Measurements from ENCODE around the gene TSPAN9.

Gene TSPAN9

DNA sequence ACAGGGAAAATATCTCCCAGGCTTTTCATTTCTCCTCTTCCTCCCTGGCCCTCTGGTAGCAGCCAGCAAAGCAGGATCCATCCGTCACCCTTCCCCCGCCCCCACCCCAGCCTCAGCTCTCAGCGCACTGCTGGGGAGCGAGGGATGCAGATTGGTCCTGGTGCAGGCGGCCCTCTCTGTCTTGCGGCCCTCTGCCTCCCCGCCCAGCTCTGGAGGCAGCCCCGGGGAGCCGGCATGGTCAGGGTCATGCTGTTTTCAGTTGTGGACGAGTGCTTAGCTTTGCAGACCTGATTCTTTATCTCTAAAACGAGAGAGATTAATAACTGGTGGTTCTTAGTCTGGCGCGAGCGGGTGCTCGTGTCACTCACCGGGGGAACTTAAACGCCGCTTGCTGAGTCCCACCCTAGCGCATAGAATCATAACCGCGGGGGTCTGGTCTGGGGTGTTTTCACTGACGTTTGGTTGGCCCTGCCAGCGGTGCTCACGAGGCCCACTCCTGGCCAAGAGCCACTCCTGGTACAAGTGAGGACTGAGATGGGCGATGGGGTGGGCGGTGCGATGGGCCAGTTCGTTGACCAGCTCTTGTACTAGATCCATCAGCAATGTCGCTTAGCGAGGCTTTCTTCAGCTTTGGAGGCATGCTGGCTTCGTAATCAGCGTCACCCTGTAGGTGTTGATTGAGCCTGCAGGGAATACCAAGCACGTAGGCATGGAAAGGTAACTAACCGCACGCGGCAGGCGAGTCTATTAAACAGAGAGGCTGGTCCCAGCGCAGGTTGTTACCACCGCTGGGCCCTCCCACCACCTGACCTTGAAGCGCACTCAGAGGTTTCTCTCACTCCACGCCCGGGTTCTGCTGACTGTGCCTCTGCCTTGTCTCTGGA, 95.2 kb downstream of the TSPAN9 start:
- Histone ChIP-seq H3K27me3 (ENCODE audit: control insufficient read depth, insufficient read depth, low read length) (no peaks in the 10 kb centered on the region), H3K4me1 (ENCODE audit: control insufficient read depth, insufficient read depth, low read length) (no peaks in the 10 kb centered on the region), H3K9ac (ENCODE audit: low read length) (no peak overlapping the region), H3K4me3 (ENCODE audit: low read length) (no peak overlapping the region), H3K36me3 (ENCODE audit: control insufficient read depth, insufficient read depth, low read length) (no peaks in the 10 kb centered on the region), H3K9me3 (ENCODE audit: control insufficient read depth, low read length) (no peaks in the 10 kb centered on the region)

DNA sequence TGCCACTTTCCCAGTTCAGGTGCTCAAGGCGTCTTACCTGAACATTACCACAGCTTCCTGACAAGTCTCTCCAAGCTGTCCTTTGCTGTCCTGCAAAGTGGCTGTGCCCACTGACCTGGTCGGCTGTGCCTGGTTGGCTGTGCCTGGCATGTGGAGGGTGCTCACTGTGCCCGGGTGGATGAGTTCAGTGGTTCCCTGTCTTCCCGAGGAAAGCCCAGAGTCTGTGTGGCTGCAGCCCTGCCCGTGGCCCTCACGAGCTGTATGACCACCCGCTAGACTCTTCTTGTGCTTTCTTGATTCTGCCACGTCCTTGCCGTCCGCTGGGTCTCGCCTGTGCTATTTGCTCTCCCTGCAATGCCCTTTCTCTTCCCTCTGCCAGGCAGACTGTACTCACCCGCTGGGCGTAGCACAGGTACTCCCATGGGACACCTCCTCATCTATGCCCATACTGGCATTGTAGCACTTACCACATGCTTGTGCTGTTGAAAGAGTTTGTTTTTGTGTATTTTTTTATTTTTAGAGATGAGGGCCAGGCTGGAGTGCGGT, 95.9 kb downstream of the TSPAN9 start:
- Histone ChIP-seq H3K27me3 (ENCODE audit: control insufficient read depth, insufficient read depth, low read length) (no peaks in the 10 kb centered on the region), H3K9me3 (ENCODE audit: control insufficient read depth, low read length) (no peaks in the 10 kb centered on the region), H3K4me3 (ENCODE audit: low read length) (no peak overlapping the region)

GRCh38 chr12:3173912-3174311, 96.7 kb downstream of the TSPAN9 start:
- Histone ChIP-seq H3K9ac (ENCODE audit: low read length) (no peak overlapping the region), H3K4me3 (ENCODE audit: low read length) (no peak overlapping the region), H3K27me3 (ENCODE audit: control insufficient read depth, insufficient read depth, low read length) (no peaks in the 10 kb centered on the region), H3K36me3 (ENCODE audit: control insufficient read depth, insufficient read depth, low read length) (no peaks in the 10 kb centered on the region), H3K9me3 (ENCODE audit: control insufficient read depth, low read length) (no peaks in the 10 kb centered on the region), H3K4me1 (ENCODE audit: control insufficient read depth, insufficient read depth, low read length) (no peaks in the 10 kb centered on the region)

More for the DNA sequence above, 95.9 kb downstream of the TSPAN9 start:
- H3K4me1 ChIP-seq (ENCODE audit: control insufficient read depth, insufficient read depth, low read length) = no peaks in the 10 kb centered on the region
- H3K9ac ChIP-seq (ENCODE audit: low read length) = no peak overlapping the region
- no peaks in the 10 kb centered on the region for H3K36me3 ChIP-seq (ENCODE audit: control insufficient read depth, insufficient read depth, low read length)

- Histone ChIP-seq H3K9me3 (ENCODE audit: control insufficient read depth, low read length) (no peaks in the 10 kb centered on the region), H3K36me3 (ENCODE audit: control insufficient read depth, insufficient read depth, low read length) (no peaks in the 10 kb centered on the region), H3K27me3 (ENCODE audit: control insufficient read depth, insufficient read depth, low read length) (no peaks in the 10 kb centered on the region), H3K4me3 (ENCODE audit: low read length) (no peak overlapping the region), H3K9ac (ENCODE audit: low read length) (no peak overlapping the region), H3K4me1 (ENCODE audit: control insufficient read depth, insufficient read depth, low read length) (no peaks in the 10 kb centered on the region)
Observed at GRCh38 chr12:3175238-3175637, 98.1 kb downstream of the TSPAN9 start.

DNA sequence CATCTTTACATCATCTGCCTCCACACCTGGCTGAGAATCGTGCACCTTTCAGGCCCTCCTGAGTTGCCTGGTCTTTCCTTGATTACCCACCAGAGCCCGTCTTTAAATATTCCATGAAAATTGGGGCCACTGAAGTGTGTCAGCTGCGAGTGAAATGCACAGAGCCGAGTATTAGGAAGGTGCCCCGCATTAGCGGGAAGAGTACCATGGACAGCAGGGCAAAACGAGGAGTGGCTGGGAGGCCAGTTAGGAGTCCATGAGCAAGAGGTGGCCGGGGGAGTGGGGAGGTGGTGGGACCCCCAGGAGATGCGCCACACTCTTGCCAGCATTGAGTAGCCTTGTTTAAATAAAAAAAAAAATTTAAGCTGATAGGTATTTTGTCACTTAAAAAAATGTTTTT, 99.6 kb downstream of the TSPAN9 start:
- H3K9ac ChIP-seq (ENCODE audit: low read length) = no peak overlapping the region
- H3K9me3 ChIP-seq (ENCODE audit: control insufficient read depth, low read length) = no peaks in the 10 kb centered on the region
- no peak overlapping the region for H3K4me3 ChIP-seq (ENCODE audit: low read length)
- no peaks in the 10 kb centered on the region for H3K4me1 ChIP-seq (ENCODE audit: control insufficient read depth, insufficient read depth, low read length)
- H3K27me3 ChIP-seq (ENCODE audit: control insufficient read depth, insufficient read depth, low read length) = no peaks in the 10 kb centered on the region
- no peaks in the 10 kb centered on the region for H3K36me3 ChIP-seq (ENCODE audit: control insufficient read depth, insufficient read depth, low read length)

- H3K4me1 ChIP-seq (ENCODE audit: control insufficient read depth, insufficient read depth, low read length) = no peaks in the 10 kb centered on the region
- H3K36me3 ChIP-seq (ENCODE audit: control insufficient read depth, insufficient read depth, low read length) = no peaks in the 10 kb centered on the region
- no peak overlapping the region for H3K9ac ChIP-seq (ENCODE audit: low read length)
- no peaks in the 10 kb centered on the region for H3K9me3 ChIP-seq (ENCODE audit: control insufficient read depth, low read length)
- H3K27me3 ChIP-seq (ENCODE audit: control insufficient read depth, insufficient read depth, low read length) = no peaks in the 10 kb centered on the region
- H3K4me3 ChIP-seq (ENCODE audit: low read length) = no peak overlapping the region
Observed at GRCh38 chr12:3177778-3178425, 100.7 kb downstream of the TSPAN9 start.

DNA sequence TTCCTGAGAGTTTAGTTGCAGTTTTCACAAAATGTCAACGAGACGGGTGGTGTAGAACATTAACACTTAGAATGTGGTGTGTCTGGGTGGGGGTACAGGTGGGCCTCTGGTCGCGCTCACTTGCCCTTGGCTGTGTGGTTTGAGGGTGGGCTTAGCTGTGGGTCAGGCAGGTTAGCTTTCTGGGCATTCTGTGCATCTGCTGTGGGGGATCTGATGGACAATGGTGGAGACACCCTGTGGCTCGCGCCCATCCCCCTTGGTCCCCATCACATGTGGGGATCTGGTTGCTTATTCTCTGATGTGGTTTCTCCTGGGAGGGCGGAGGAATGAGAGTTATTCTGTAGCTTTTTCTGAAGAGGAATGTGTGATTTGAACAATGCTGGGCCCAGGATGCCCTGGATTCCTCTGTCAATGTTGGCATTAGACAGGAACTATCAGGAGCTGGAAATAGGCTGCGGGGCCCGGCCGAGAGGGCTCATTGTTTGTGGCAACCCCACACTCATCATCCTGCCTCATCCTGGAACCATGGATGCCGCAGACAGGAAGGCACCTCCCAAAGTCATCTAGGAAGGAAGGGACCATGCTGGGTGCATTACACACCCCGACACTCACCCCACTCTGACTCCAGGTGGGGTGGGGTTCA, 101.6 kb downstream of the TSPAN9 start:
- no peaks in the 10 kb centered on the region for H3K36me3 ChIP-seq (ENCODE audit: control insufficient read depth, insufficient read depth, low read length)
- H3K4me3 ChIP-seq (ENCODE audit: low read length) = no peak overlapping the region
- no peaks in the 10 kb centered on the region for H3K27me3 ChIP-seq (ENCODE audit: control insufficient read depth, insufficient read depth, low read length)
- no peaks in the 10 kb centered on the region for H3K4me1 ChIP-seq (ENCODE audit: control insufficient read depth, insufficient read depth, low read length)
- H3K9ac ChIP-seq (ENCODE audit: low read length) = no peak overlapping the region
- no peaks in the 10 kb centered on the region for H3K9me3 ChIP-seq (ENCODE audit: control insufficient read depth, low read length)

DNA sequence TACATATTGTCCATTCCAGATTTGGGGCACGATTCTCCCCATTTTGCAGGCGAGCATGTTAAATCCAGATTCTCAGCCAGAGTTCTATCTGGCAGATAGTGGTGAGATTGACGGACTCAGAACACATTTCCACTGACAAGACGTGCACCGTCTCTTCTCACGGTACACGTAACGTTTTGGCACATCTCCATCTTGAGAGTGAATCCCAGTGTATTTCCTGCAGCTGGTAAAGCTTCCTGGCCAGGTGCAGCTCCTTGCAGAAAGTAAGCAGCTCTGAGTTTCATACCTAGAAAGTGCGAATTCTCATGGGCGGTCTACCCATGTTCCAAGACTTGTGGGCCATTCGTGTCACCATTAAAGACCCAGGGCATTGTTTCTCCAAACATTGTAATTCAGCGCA, 102.6 kb downstream of the TSPAN9 start:
- no peaks in the 10 kb centered on the region for H3K4me1 ChIP-seq (ENCODE audit: control insufficient read depth, insufficient read depth, low read length)
- no peaks in the 10 kb centered on the region for H3K9me3 ChIP-seq (ENCODE audit: control insufficient read depth, low read length)
- H3K36me3 ChIP-seq (ENCODE audit: control insufficient read depth, insufficient read depth, low read length) = no peaks in the 10 kb centered on the region
- no peak overlapping the region for H3K4me3 ChIP-seq (ENCODE audit: low read length)
- no peaks in the 10 kb centered on the region for H3K27me3 ChIP-seq (ENCODE audit: control insufficient read depth, insufficient read depth, low read length)
- H3K9ac ChIP-seq (ENCODE audit: low read length) = no peak overlapping the region

GRCh38 chr12:3182426-3182825, 105.2 kb downstream of the TSPAN9 start:
- Histone ChIP-seq H3K4me1 (ENCODE audit: control insufficient read depth, insufficient read depth, low read length) (no peaks in the 10 kb centered on the region), H3K9me3 (ENCODE audit: control insufficient read depth, low read length) (no peaks in the 10 kb centered on the region), H3K9ac (ENCODE audit: low read length) (no peak overlapping the region), H3K4me3 (ENCODE audit: low read length) (no peak overlapping the region), H3K36me3 (ENCODE audit: control insufficient read depth, insufficient read depth, low read length) (no peaks in the 10 kb centered on the region), H3K27me3 (ENCODE audit: control insufficient read depth, insufficient read depth, low read length) (no peaks in the 10 kb centered on the region)

- Histone ChIP-seq H3K36me3 (ENCODE audit: control insufficient read depth, insufficient read depth, low read length) (no peaks in the 10 kb centered on the region), H3K9ac (ENCODE audit: low read length) (no peak overlapping the region), H3K27me3 (ENCODE audit: control insufficient read depth, insufficient read depth, low read length) (no peaks in the 10 kb centered on the region), H3K4me3 (ENCODE audit: low read length) (no peak overlapping the region), H3K4me1 (ENCODE audit: control insufficient read depth, insufficient read depth, low read length) (no peaks in the 10 kb centered on the region), H3K9me3 (ENCODE audit: control insufficient read depth, low read length) (no peaks in the 10 kb centered on the region)
Observed at GRCh38 chr12:3184485-3184884, 107.3 kb downstream of the TSPAN9 start.

DNA sequence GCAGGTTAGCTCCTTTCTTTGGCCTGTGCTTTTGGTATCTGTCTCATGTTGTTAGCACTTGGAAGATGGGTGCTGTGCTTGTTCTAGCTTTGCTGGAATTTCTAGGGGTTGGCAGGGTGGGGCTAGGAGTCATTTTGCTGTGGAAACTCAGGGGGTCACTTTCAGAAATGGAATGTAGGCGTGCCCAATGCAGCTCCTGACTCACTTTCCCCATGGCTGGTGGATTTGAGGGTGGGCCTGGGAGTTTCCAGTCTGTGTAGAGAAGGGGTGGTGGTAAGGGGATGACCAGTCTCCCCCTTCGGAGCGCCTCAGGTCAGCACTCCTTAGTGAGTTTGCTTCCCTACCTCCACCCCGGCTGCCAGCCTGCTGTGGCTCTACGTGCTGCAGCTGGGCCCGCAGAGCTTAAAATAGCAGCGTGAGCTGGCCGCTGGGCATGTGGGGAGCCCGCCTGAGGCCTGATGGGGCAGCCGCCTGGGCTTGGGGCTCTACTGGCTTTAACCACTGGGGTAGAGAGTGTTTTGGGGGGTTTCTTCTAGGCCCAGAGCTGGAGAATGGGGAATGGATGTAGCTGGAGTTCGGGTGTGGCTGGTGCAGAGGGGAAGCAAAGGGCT, 108.2 kb downstream of the TSPAN9 start:
- H3K4me1 ChIP-seq (ENCODE audit: control insufficient read depth, insufficient read depth, low read length) = no peaks in the 10 kb centered on the region
- H3K9me3 ChIP-seq (ENCODE audit: control insufficient read depth, low read length) = no peaks in the 10 kb centered on the region

More for the DNA sequence above, 108.2 kb downstream of the TSPAN9 start:
- no peaks in the 10 kb centered on the region for H3K36me3 ChIP-seq (ENCODE audit: control insufficient read depth, insufficient read depth, low read length)
- no peaks in the 10 kb centered on the region for H3K27me3 ChIP-seq (ENCODE audit: control insufficient read depth, insufficient read depth, low read length)
- H3K9ac ChIP-seq (ENCODE audit: low read length) = no peak overlapping the region
- H3K4me3 ChIP-seq (ENCODE audit: low read length) = no peak overlapping the region

Measured in mucosa of stomach (tissue), 1 donor.